Activated T-cell treated with anti-CD3 and anti-CD28 coated beads for 48 hours (primary cell): Measurements from ENCODE around the gene ZDHHC3.

Experiments
- DNase-seq: peaks from one replicate; pipeline ENCODE4 v3.0.0-alpha.2; 2020; ENCODE audit warnings: low read depth

The ZDHHC3 gene, protein sequence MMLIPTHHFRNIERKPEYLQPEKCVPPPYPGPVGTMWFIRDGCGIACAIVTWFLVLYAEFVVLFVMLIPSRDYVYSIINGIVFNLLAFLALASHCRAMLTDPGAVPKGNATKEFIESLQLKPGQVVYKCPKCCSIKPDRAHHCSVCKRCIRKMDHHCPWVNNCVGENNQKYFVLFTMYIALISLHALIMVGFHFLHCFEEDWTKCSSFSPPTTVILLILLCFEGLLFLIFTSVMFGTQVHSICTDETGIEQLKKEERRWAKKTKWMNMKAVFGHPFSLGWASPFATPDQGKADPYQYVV

DNA sequence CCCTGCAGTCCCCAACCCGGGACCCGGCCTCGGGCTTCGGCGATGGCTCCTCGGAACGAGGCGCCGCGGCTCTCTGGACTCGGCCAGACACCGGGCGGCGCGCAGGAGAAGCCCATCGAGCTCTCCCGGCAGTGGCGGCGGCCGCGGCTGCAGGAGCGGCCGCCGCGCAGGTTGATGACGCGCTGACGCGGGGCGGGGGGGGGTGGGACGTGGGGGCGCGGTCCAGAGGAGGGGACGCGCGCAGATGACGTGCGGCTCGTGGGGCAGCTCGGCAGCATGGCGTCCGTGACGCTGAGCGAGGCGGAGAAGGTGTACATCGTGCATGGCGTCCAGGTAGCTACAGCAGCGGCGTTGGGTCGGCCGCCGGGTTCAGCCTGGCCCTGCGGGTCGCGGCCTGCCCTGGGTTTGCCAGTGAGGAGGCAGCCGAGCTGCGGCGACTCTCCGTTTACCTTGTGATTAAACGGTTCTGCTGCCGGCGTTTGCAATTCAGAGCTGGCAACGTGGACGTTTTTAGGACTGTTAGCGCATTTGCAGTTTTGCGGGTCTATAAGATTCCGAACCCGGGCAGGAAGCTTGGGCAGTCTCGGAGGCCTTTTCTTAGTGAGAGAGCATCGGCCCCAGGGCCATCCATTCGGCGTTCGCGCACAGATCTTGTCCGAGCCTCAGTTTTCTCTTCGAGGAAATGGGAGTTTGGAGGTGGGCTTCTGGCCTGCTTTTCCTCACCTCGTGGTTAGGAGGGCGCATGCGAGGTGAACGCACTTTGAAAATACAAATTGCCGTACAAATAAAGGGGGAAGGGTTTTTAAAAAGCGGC lies at the start of gene ZDHHC3, which contains the start of gene EXOSC7:
ZDHHC3 (minus strand) TSS at position 173 of the 814 bp plus-strand sequence. CDS start 16,738 bp downstream, outside the sequence.
EXOSC7 (plus strand) TSS at position 243 of the 814 bp plus-strand sequence; CDS start at position 277, 34 bp downstream.
- peak; percentile 82 for DNase-seq

DNA sequence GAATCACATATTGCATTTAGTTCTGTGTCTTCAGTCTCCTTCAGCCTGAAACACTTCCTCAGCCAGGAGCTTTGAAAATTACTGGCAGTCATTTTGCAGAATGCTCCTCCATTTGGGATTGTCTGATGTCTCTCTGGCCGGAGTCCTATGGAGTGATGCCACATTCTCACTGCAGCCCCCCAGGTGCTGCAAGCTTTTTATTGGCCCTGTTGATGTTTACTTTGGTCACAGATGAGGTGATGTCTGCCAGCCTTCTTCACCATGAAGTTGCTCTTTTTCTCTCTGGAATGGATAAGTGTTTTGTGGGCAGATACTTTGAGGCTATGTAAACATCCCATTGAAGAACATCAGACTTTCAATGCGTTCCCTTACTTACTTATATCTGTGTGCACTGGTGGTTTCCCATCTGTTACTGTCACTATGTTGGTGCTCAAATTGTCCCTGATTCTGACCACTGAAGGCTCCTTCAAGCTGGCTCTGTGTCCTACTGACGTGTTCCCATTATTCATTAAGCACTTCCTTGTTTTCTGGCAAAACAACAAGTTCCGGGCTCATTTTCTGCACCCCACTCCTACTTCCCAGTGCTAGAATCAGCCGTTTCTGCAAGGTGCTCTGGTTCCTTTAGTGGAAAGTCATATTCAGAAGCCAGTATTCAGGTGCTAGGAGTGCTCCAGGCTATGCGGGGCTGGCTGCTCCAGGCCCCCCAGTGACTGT lies 48.7 kb upstream of the ZDHHC3 start:
- no peak for DNase-seq

DNA sequence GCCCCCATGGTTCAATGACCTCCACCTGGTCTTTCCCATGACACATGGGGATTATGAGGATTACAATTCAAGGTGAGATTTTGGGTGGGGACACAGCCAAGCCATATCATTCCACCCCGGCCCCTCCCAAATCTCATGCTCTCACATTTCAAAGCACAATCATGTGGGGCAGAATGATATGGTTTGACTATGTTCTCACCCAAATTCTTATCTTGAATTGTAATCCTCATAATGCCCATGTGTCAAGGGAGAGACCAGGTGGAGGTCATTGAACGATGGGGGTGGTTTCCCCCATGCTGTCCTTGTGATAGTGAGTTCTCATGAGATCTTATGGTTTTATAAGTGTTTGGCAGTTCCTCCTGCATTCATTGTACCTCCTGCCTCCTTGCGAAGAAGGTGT lies 47.7 kb upstream of the ZDHHC3 start:
- no peak for DNase-seq

DNA sequence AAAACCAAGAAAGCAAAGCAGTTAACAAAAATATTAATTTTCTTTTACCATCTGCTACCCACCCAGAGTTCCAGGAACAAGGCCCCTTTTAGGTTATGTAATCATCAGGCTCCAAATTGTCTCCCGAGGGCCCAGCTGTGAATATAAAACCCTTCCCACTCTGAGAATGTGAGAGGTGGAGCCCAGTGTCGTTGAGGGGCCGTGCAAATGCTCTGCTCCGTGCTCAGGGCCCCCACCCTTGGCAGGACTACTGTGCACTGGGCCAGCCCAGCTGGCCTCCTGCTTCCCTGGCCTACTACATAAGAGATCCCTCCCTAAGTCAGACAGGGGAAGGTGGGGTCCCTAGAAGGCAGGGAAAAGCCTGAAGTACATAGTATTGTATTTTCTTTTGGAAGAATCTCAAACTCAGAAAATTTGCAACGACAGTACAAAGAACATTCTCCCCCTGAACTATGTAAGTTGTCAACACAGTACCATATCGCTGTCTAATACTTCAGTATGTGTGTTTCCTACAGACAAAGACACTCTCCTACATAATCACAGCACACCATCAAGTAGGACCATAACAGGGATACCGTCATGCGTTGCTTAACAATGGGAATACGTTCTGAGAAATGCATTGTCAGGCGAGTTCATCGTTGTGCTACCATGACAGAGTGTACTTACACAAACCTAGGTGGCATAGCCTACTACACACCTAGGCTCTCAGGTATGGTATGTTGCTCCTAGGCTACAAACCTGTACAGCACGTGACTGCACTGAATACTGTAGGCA lies 45.7 kb upstream of the ZDHHC3 start:
- DNase-seq: no peak

DNA sequence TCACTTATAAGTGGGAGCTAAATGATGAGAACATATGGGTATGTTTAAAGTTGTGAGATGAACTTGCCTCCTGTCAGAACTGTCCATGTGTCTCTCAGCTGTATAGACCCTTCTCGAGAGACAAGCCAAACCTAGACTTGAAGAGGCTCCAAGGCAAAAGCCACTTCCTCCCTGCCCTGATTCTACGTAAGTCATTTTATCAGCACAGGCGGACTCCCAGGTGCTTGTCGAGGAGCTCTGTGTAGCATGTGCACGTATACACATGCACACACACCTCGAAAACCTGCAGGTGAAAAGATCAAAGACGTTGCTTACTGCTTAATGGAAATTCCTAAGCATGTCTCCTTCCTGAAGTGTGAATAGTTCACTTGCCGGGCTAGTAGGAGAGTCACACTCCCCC lies 44.6 kb upstream of the ZDHHC3 start:
- no peak for DNase-seq

DNA sequence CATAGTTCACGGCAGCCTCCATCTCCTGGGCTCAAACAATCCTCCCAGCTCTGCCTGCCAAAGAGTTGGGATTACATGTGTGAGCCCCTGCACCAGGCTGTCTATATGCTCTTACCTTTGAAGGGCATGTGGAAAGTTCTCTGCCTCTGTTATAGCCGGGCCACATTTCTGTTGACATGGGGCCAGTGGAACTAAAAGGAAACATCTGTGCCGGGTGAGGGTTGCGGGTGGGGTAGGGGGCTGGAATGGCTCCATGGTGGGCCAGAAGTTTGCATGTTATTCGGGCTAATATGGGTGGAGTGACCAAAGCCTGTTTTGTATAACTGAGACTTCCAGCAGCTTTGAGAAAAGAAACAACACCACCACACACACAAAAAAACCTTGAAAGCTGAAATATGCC lies 41.8 kb upstream of the ZDHHC3 start:
- DNase-seq: no peak

DNA sequence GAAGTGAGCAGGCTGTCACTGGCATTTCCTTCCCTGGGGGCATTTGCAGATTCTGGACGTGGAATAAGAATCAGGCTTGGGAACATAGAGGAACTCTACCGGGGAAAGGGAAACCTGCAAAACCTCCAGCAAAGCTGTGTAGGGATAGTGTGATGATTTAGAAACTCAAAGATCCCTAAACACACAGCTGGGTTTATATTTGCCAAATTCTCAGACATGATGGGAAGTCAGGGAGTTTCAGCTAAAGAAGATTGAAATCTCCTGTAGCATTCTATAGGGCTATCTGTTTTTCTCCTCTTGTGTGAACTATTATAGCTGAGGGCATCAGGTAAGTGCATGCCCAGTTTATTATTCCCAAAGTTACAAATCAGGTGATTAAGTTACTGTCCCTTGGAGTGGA lies 40.9 kb upstream of the ZDHHC3 start:
- no peak for DNase-seq

DNA sequence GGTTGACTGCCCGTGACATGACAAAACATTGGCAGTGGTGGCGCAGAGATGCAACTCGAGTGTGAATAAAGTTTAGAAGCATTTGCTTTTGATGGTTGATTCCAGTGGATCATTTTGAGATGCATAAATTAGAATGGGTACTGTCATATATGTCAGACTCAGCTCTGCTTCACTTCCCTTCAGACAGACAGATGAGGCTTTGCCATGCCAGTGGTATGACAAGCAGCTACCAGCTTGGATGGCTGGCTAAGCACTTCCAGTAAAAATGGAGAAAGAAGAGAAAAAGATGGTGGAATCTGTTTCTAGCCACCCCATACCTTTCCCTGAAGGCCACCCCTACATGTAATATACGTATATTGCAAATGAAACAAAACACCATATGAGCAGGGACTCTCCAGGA lies 36.6 kb upstream of the ZDHHC3 start:
- no peak for DNase-seq

DNA sequence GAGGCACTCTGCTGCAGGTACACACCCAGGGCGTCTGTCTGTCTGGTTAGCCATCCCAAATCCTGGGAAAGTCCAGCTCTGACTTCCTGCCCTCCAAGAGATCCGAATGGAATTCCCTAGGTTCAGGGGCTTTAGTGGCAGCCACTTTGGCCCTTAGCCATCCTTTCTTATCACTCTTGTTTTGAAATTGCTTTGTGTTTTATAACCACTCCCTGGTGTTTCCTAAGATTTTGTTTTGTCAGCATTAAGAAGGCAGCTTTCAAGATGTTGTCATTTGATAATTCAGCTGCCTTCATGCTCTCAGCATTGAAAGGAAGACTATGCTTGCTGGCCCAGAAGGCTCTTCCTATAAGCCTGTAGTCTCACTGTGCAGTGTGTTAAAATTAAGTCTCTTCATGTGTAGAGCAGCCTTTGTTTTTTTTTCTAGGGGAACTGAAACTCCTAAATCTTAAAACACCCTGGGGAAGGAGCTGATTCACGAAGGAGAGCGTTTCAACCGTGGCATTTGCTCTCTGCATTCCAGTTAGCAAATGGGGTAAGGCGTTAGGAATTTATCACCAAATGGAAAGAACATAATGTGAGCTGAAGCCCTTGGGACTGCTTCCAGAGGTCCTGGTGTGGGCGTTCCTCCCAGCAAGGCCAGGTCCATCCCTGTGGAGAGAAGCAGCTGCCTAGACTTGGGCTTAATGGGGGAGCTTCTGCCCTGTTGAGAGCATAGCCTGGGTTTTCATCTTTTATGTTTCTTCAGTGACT lies 36.0 kb upstream of the ZDHHC3 start:
- DNase-seq: no peak

DNA sequence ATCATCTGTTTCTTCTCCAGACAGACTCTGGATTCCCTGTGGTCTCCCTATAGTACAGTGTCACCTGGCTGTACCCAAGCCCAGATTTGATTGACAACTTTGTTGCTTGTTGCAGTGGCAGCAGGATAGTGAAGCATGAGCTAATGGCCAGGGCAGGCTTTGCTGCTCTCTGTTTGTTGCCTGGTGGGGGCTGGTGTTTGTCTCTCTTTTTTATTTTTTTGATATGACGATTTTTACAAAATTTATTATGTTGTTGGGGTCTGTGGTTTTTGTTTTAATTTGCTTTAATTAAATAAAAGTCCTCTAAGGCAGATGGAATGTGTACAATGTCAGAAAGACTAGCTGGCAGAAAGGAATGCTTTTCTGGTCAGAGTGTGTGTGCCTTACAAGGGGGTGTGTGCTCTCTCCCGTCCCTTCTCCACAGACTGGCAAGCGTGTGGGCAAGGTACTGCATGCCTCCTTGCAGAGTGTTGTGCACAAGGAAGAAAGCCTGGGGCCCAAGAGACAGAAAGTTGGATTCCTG lies 34.9 kb upstream of the ZDHHC3 start:
- no peak for DNase-seq

DNA sequence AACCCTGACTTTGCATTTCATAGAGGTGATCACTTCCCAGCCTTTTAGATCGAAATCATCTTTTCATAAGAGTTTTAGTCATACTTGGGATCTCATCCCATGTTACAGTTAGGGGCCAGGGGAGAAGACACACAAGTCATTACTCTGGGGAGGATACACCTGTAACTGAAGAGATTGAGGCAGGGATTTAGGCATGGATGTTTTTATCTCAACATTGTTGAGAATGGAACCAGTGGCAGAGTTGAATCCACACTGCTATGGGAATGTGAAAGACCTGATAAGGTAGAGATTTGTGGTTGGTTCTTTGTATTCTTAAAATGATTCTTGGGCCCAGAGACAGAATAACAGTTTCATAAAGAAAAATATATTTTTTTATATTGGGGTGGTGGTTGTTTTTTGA lies 33.9 kb upstream of the ZDHHC3 start:
- DNase-seq: no peak

DNA sequence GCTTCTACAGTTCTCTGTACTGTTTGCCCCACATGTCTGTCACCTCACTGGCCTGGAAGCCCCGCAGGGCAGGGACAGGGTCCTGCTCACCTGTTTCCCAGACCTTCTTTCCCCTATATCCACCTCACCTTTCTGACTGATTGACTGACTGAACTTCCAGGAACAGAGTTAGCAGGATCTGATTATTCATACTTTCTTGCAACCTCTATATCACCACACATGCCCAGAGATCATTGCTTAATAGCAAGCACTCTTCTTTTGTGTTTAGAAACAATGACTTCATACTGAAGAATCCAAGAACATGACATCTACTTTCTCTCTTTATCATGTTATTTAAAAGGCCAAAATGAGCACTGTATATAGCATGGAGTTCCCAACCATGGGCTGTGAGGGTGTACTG lies 32.1 kb upstream of the ZDHHC3 start:
- no peak for DNase-seq

DNA sequence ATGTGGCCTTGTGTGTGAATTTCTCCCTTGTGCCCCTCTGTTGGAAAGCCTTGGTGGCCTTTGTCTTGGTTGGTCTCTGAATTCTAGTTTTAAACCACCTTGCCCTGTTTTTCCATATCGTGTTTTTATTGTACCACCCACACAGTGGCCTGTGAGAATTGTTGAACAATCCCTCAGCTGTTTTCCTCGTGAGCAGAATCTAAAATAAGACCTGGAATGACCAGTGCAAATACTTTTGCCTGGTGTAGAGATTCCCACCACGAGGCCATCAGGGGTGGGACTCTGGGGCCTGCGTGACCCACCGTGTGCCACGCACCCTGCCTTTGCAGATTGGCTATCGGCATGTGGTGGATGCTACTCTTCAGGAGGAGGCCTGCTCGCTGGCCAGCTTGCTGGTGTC lies 31.1 kb upstream of the ZDHHC3 start:
- DNase-seq: no peak

DNA sequence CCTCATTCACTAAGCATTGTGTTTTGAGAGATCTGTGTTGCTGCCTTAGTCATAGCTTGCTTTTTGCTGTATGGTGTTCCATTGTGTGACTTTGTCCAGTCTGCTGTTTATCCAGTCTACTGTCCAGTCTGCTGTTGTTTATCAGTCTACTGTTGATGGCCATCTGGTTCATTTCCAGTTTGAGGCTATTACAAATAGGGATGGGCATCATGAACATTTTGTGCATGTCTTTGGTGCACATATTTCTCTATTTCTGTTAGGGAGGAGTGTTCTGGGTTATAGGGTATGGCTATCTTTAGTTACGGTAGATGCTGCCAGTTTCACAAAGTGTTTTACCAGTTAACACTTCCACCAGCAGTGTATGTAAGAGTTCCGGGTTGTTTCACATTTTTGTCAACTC lies 27.9 kb upstream of the ZDHHC3 start:
- no peak for DNase-seq

DNA sequence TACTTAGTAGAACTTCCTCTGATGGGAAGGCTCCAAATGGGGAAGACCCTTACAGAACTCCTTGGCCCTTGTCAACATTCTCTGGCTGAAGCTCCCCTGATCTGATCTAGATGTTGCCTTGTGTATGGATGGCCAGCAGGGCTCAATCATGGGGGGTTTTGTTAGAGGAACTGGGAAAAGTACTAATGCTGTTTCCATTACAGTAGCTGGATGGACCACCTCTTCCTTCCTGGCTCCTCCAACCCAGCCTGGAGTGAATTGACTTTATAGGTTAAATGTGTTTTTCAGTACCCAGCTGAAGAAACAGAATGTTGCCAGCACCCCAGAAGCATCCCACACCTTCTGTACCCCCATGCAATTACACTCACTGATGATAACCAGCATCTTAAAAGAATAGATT lies 27.4 kb upstream of the ZDHHC3 start:
- DNase-seq: no peak

DNA sequence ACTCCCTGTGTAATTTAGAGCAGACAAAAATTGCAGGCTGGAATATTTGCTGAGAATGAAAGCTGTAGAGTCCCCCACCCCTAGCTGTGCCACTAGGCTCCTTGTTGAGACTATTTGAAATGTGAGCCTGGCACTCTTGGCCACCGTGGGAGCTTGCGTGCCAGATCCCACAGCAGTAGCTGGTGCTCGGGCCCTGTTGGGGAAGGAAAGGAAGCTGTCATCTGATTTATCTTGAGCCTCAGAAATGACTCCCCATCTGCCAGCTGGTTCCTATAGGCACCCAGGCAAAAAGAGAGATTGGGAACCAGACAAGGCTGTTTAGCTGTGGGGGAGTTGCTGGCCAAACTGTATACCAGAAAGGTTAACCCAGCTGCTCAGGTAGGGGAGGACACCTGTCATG lies 26.7 kb upstream of the ZDHHC3 start:
- no peak for DNase-seq

DNA sequence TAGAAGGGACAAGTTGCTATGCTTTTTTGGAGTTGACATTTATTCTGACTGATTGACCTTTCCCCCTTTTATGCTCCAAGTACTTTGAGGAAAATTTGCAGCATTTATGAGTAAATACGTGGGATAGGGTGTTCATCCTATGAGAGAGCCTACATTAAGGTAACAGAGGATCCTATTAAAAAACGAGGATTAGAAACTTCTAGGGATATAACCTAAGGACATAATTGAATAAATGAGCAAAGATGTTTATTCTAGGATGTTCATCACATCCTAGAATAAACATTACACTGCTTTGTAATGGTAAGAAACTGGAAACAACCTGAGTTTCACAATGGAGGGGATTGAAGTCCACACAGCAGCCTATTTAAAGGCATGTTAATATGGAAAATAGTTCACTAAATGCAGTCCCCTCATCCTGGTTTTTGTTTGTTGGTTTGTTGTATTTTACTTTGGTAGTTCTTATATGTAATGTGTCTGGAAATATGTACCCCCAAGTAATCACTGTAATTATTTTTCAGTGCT lies 26.2 kb upstream of the ZDHHC3 start:
- no peak for DNase-seq

DNA sequence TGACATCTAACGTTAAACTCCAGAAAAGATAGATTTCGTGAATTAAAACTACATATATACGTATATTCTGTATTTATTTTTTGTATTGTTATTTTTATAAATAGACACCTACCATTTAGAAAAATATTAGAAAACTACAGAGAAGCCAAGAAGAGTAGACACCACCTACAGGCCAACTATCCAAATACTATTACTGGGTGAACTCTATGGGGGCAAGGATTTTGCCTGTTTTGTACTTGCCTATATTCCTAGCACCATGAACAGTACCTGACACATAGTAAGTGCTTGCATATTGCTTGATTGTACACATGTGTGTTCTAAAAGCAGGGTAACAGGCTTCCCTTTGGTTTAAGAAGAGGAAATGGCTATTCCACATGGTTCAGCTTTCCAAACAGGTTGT lies 25.8 kb upstream of the ZDHHC3 start:
- DNase-seq: no peak

DNA sequence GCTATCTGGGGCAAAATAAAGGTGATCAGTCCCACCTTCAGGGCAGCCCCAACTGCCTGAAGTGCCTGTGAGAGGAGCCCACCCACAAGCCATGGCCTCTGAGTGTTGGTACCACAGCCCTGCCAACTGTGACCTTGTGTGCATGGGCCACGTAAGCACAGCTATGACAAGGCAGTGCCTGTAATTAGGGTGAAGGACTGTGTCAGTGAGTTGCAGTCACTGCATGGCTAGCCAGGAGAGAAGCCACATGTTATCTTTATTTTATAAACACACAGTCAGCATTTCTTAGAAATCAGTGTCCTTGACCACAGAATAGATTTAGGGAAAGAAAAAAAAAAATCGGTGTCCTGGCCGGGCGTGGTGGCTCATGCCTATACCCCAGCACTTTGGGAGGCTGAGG lies 24.8 kb upstream of the ZDHHC3 start:
- no peak for DNase-seq

DNA sequence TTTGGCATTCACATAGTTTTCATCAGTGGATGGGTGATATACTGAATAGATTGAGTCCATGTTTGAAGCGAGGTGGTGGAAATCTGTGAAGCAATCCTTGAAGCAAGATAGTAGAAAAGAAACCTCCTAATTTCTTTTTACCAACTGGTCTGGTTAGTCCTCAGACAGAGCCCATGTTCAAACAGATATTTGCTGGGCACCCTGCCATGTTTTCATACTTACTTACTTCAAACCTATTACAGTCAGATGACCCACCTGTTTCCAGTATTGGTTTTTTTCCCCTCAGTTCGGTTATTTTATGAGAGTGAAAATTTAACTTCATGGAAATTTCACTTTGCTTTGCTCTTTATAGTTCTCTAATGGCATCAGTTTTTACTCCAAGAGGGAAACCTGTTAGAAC lies 23.8 kb upstream of the ZDHHC3 start:
- DNase-seq: no peak

DNA sequence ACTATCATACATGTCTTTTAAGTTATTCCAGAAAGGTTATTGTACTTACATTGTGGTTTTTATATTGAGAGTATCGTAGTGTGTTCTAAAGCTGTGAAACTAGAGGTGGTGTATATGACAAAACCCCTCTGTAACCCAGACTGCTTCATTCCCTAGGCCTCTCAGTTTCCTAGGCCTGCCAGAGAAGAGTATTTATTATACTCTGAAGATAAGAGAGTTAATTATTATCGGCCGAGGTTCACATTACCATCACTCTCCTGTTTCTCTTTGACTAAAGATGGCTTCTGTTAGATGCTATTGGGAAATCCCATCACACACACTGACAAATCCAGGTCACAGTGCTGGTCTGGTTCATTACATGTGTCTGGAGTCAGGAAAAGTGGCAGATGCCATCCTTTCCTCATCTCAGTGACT lies 20.6 kb upstream of the ZDHHC3 start:
- no peak for DNase-seq
